Retinal pigment epithelial cell (primary cell): Measurements from ENCODE around the gene GABARAP.

ENCODE experiments used
- DNase-seq: peaks from one replicate; pipeline ENCODE4 v3.0.0-alpha.2; 2010; ENCODE audit warnings: low read depth
- H3K4me3 ChIP-seq: 2 replicates; pipeline ENCODE4 v1.5.1; 2011; ENCODE audit warnings: mild to moderate bottlenecking, low read length, control low read depth, moderate library complexity
- CTCF ChIP-seq: conservative IDR thresholded peaks from 2 replicates; pipeline ENCODE4 v1.5.1; 2011; ENCODE audit warnings: low read depth, low read length, control low read depth, inconsistent platforms

Gene GABARAP

GRCh38 chr17:7203391-7203790, 38.9 kb downstream of the GABARAP start:
- no peak overlapping the region for H3K4me3 ChIP-seq
- no peak for DNase-seq
- no peak for TF ChIP-seq CTCF

GRCh38 chr17:7196651-7197401, 45.4 kb downstream of the GABARAP start:
- TF ChIP-seq CTCF = no peak

GRCh38 chr17:7195971-7196370, 46.3 kb downstream of the GABARAP start:
- DNase-seq = no peak
- H3K4me3 ChIP-seq = no peak overlapping the region
- TF ChIP-seq CTCF = no peak

More at GRCh38 chr17:7196651-7197401, 45.4 kb downstream of the GABARAP start:
- no peak overlapping the region for H3K4me3 ChIP-seq
- no peak for DNase-seq

- no peak for TF ChIP-seq CTCF
- no peak overlapping the region for H3K4me3 ChIP-seq
- DNase-seq = no peak
Observed at GRCh38 chr17:7192271-7192937, 49.8 kb downstream of the GABARAP start.

- DNase-seq = no peak
- H3K4me3 ChIP-seq = no peak overlapping the region
- no peak for TF ChIP-seq CTCF
Observed at GRCh38 chr17:7191571-7192270, 50.5 kb downstream of the GABARAP start.

- DNase-seq = no peak
- no peak overlapping the region for H3K4me3 ChIP-seq
- no peak for TF ChIP-seq CTCF
Observed at GRCh38 chr17:7191069-7191468, 51.2 kb downstream of the GABARAP start.
